Measurements from ENCODE around the gene ABCF2. TPM values are rescaled to one million over a fixed set of nuclear protein-coding genes. Genes with fewer than 3 reads are reported as not detected.

The ABCF2 gene
- polyA plus RNA-seq, 1 donor from 2014 or later: 34.2 TPM

DNA sequence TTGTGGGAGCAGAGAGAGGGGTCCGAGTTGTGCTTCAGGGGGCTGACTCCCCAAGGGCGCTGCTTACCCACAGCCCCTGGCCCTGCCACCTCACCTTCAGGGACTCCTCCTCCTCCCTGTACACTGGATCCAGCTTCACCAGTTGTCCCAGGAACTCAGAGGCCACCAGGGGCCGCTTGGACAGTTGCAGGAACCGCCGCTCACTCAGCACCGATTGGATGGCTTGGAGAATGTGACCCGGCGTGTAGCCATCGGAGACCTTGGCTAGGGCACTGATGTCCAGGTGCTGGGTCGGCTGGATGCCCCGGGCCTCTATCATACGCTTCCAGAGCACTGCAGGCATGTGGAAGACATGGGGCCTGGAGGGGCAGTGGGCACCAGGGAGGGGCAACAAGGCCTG is 35.5 kb downstream of the ABCF2 start:
- no peak overlapping the region for H3K27ac Mint-ChIP-seq
- peaks cover 0 to 6% (median 0%) of the 10 kb centered on the region in 3 donors for H3K4me1 Mint-ChIP-seq
- peaks cover 14% of the 10 kb centered on the region for H3K27me3 Mint-ChIP-seq
- H3K36me3 Mint-ChIP-seq: no peaks in the 10 kb centered on the region
- peaks cover 0 to 2% (median 0%) of the 10 kb centered on the region in 3 donors for H3K9me3 Mint-ChIP-seq
- no peak overlapping the region for H3K4me3 Mint-ChIP-seq

DNA sequence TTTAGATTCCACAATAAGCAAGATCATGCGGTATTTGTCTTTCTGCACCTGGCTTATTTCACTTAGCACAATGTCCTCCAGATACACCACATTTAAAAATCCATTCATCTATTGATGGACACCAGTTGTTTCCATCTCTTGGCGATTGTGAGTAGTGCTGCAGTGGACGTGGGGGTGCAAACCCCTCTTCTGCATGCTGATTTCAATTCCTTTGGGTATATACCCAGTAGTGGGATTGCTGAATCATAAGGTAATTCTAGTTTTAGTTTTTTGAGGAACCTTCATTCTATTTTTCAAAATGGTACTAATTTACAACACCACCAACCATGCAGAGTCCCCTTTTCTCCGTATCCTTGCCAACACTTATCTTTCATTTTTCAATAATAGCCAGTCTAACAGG is 38.0 kb downstream of the ABCF2 start:
- H3K4me3 Mint-ChIP-seq: no peak overlapping the region
- H3K27ac Mint-ChIP-seq: no peak overlapping the region
- no peaks in the 10 kb centered on the region for H3K36me3 Mint-ChIP-seq
- peaks cover 0 to 2% (median 0%) of the 10 kb centered on the region in 3 donors for H3K9me3 Mint-ChIP-seq
- H3K27me3 Mint-ChIP-seq: peaks cover 9% of the 10 kb centered on the region
- peaks cover 0 to 6% (median 0%) of the 10 kb centered on the region in 3 donors for H3K4me1 Mint-ChIP-seq

DNA sequence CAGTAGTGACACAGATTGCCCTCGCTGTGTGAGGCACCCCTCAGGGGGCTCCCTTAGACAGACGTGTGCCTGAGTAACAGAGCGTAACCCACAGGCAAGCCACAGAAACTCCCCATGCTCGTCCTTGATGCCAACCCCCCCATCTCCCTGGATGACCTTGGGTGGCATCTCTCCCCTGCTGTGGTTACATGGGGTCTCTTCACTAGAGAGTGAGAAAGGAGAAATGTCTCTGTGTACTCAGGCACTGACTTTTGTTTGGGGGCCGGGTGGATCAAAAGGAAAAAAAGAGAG is 38.8 kb downstream of the ABCF2 start:
- no peak overlapping the region for H3K4me3 Mint-ChIP-seq
- peaks cover 0 to 6% (median 0%) of the 10 kb centered on the region in 3 donors for H3K4me1 Mint-ChIP-seq
- peaks cover 10% of the 10 kb centered on the region for H3K27me3 Mint-ChIP-seq
- peaks cover 0 to 2% (median 0%) of the 10 kb centered on the region in 3 donors for H3K9me3 Mint-ChIP-seq
- H3K36me3 Mint-ChIP-seq: no peaks in the 10 kb centered on the region
- no peak overlapping the region for H3K27ac Mint-ChIP-seq

DNA sequence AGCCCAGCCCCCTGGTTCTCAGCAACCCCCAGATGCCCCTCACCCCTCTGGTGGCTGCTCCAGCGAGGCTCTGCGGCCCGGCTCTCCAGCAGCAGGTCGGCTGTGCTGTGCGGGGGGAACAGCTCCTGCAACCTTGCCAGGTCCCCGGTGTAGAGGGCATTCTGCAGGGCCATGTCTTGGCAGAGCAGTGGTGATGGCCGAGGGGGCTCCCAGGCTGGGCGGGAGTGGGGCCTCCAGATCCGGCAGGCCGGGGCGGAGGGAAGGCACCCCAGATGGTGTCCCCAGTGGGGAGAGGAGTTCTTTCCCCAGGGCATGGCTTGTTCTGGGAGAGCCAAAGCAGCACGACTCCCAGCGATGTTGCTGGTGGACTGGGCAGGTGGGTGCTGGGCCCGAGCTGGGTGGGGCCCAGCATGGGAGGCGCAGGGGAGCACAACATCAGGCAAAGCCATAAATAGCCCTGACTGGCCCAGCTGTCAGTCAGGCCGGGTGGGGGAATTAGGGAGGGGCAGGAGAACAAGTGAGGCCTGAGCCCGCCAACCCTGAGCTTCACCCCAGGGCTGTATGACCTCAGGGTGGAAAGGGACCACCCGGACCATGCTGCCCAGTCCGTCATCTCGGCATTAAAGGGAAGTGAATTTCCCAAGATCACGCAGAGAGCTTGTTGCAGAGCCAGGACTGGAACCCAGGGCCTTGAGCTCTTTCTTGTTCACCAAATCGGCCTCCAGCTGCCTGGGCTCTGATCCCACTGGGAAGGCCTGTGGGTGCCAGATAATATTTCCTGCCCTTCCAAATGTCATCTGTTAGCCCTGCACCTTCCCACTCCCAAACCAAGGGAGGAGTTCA is 39.4 kb downstream of the ABCF2 start:
- Mint-ChIP-seq H3K9me3 (peaks cover 0 to 2% (median 0%) of the 10 kb centered on the region in 3 donors), H3K27ac (peak overlapping the region in 1 of 3 donors; percentile 31), H3K4me1 (peaks cover 0 to 6% (median 0%) of the 10 kb centered on the region in 3 donors), H3K27me3 (peaks cover 10% of the 10 kb centered on the region), H3K4me3 (no peak overlapping the region), H3K36me3 (no peaks in the 10 kb centered on the region)

DNA sequence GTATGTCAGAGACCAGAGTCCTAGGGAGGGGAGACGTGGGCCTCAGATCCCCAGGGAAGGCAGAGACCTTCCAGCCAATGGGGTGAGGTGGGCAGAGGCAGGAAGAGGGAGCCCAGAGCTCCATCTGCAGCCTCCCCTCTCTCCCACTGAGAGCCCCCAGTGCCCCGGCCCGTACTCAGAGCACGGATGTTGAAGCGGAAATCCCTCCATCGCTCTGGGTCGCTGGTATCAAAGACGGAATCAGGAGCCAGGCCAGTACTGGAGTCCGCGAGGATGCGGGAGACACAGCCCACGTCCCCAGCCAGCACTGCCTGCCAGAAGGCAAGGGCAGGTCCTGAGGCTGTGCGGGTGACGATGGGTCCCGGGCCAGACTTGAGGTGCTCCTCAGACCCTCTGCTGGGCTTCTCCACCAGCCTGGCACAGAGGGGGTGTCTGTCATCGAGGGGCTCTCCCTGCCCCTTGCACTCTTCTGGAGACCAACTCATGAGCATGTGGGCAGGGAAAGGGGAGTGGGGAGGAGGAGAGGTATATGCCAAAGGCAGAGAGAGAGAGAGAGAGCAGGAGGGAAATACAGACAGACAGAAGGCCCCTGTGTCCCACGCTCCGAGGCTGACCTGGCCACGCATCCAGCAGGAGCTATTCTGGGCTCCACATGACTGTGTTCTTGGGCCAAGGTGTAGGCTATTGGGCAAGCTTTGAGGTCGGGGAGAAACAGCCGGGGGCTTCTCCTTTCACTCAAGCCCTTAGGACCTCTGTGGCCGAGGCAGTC is 40.2 kb downstream of the ABCF2 start, which contains the start of gene ASB10:
ASB10 (minus strand) TSS at position 611 of the 769 bp plus-strand sequence; CDS start at position 491, 120 bp downstream.
- Mint-ChIP-seq H3K27ac (peak within 1 kb of the TSS in 1 of 3 donors; percentile 31), H3K4me3 (peak within 1 kb of the TSS in 1 of 4 donors; percentile 12), H3K4me1 (peaks cover 0 to 6% (median 0%) of the 10 kb centered on the region in 3 donors), H3K9me3 (peaks cover 0 to 2% (median 0%) of the 10 kb centered on the region in 3 donors), H3K27me3 (peaks cover 11% of the 10 kb centered on the region), H3K36me3 (no peaks in the 10 kb centered on the region)

DNA sequence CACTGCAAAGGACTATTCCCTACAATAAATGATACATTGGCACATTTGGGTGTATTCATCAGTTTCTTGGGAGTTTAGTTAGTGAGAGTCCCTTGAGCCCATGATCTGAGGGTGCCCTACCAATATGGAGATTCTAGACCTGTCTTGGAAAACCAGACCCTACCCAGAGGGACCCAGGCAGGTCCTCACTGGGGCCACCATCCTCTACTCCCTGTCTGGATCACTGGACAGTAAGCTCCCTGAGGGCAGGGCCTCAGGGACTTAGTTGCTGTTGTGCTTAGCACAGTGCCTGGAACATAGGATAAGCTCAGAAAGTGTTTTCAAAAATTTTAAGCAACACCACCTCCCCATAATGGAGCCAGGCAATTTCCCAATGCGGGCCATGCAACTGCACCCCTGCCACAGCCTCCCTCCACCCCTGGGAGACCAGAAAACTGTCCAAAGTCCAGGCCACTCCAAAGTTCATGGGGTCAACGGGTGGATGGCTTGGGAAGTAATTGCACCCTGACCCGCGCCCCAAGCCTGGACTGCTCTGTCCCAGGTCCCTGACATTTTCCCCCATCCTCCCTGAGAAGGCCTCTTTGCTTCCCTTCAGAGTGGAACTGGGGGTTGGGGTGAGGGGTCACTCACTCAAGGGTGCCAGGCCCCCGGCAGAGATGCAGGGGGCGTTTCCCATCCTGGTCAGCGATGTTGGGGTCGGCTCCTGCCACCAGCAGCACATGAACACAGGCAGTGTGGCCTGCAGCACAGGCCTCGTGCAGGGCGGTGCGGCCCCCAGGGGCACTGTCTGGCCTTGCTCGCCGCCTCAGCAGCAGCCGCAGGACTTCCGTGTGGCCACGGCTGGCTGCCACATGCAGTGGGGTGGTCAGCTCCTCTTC is 41.0 kb downstream of the ABCF2 start:
- Mint-ChIP-seq H3K36me3 (no peaks in the 10 kb centered on the region), H3K4me1 (peaks cover 0 to 6% (median 0%) of the 10 kb centered on the region in 3 donors), H3K27ac (no peak overlapping the region), H3K9me3 (peaks cover 0 to 2% (median 0%) of the 10 kb centered on the region in 3 donors), H3K4me3 (no peak overlapping the region), H3K27me3 (peaks cover 14% of the 10 kb centered on the region)

DNA sequence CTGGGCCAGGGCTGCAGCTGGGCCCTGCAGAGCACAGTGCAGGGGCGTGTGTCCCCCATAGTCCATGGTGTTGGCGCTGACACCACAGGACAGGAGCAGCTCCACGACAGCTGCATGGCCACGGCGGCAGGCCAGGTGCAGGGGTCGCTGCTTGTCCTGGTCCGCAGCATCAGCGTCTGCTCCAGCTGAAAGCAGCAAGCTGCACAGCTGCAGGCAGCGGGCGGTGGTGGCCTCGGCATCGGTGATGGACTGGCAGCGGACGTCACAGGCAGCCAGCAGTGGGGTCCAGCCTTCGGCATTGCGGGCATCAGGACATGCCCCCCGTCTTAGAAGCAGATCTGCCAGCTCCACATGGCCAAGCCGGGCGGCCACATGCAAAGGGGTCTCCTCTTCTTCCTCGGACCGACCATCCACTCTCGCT is 46.0 kb downstream of the ABCF2 start:
- no peaks in the 10 kb centered on the region for H3K4me1 Mint-ChIP-seq

DNA sequence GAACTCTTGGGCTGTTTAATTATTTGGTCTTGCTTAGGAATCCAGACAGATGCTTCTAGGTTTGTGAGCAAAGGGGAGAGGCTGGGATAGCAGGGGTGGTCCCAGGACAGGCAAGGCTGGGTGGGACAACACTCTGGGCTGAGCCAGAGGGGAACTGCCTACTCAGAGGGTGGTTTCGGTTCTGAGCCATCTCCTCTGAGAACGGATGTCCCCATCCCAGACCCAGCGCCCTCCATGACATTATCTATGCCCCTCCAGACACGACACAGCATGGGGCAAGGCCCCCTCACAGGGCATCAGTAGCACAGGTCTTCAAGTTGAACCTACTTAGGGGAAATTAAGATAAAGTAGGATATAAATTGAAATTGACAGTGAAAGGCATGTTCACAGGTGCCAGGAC is 47.1 kb downstream of the ABCF2 start:
- Mint-ChIP-seq H3K36me3 (no peaks in the 10 kb centered on the region), H3K9me3 (no peaks in the 10 kb centered on the region), H3K27ac (no peak overlapping the region), H3K4me1 (no peaks in the 10 kb centered on the region), H3K27me3 (peaks cover 22% of the 10 kb centered on the region), H3K4me3 (no peak overlapping the region)

More for the DNA sequence above, 46.0 kb downstream of the ABCF2 start:
- H3K27ac Mint-ChIP-seq: no peak overlapping the region
- no peak overlapping the region for H3K4me3 Mint-ChIP-seq
- peaks cover 22% of the 10 kb centered on the region for H3K27me3 Mint-ChIP-seq
- H3K36me3 Mint-ChIP-seq: no peaks in the 10 kb centered on the region
- H3K9me3 Mint-ChIP-seq: no peaks in the 10 kb centered on the region

DNA sequence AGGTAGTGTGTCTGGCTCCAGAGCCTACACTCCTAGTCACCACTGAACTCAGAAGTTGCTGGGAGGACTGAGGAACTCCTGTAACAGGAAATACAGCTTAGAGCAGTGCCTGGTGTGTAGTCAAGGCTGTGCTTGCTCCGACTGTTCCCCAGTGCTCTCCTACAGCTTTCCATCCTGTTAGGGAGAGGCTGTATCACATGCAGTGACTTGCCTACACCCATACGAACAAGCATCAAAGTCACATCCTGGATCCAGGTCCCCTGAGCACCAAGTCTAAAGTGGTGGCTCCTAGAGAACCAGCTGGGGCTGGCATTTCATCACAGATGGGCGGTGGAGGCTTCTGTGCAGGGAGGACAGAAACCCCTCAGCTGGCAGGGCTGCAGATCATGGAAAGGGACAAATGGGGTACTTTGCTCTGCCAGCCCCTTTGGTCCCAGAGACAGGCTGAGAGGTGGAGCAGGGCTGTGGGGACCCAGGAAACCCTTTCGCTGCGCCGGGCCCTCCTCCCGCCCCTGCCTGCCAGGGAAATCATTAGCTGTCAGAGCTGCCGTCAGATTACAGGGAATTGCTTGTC is 47.6 kb downstream of the ABCF2 start:
- H3K36me3 Mint-ChIP-seq: no peaks in the 10 kb centered on the region
- H3K27me3 Mint-ChIP-seq: peaks cover 22% of the 10 kb centered on the region
- H3K4me1 Mint-ChIP-seq: no peaks in the 10 kb centered on the region
- H3K9me3 Mint-ChIP-seq: no peaks in the 10 kb centered on the region
- no peak overlapping the region for H3K27ac Mint-ChIP-seq
- no peak overlapping the region for H3K4me3 Mint-ChIP-seq

DNA sequence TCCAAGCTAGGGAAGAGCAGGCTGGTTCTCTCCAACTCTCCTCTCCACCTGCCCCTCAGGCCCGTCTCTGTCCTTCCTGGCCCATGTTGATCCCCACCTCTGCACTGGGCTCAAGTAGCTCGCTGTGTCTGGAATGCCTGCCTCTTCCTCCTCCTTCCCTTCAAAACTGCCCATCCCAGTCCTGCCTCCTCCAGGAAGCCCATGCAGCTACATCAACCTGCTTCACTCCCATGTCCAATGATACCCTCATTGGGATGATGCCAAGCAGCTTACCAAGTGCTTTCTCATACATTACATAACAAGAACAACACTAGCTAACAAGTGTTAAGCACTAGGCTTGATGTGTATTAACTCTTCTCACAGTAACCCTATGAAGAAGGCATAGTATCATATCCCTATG is 48.2 kb downstream of the ABCF2 start:
- Mint-ChIP-seq H3K9me3 (no peaks in the 10 kb centered on the region), H3K36me3 (no peaks in the 10 kb centered on the region), H3K4me3 (no peak overlapping the region), H3K27ac (no peak overlapping the region), H3K27me3 (peaks cover 22% of the 10 kb centered on the region), H3K4me1 (no peaks in the 10 kb centered on the region)

DNA sequence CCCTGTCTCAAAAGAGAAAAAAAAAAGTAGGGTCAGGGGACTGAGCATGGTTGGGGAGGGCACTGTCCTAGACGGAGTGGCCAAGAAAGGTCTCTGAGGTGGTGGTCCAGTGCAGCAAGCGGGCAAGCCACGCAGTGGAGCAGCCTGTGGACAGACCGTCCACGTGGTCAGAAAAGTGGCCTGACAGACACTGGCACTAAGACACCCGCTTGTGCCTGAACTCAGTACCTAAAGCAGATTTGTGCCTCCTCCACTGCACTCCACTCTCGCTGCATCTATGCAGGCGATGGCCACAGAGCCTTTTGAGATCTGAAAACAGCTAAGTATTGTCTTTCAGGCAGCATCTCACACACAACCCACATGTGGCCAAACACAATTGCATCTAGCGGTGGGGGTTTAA is 48.8 kb downstream of the ABCF2 start:
- Mint-ChIP-seq H3K4me3 (no peak overlapping the region), H3K27ac (no peak overlapping the region), H3K36me3 (no peaks in the 10 kb centered on the region), H3K9me3 (no peaks in the 10 kb centered on the region), H3K4me1 (no peaks in the 10 kb centered on the region), H3K27me3 (peaks cover 19% of the 10 kb centered on the region)

DNA sequence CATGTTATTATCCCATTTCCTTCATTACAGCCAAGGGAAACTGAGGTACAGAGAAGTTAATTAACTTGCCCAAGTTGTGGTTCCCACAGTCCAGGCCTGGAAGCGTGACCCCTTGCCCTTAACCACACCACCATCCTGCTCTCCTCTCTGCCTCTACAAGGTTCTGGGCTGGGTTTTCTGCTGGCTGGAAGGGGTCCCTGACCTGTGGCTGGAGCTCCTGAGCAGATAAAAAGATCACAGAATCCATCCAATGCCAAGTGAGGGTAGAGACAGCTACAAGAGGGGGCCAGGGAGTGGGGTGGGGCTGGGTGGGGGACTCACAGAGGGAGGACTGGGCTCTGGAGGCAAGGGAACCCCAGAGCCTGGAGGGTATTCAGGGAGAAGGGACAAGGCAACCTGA is 49.7 kb downstream of the ABCF2 start:
- Mint-ChIP-seq H3K27me3 (peaks cover 24% of the 10 kb centered on the region), H3K4me1 (peaks cover 0 to 5% (median 2%) of the 10 kb centered on the region in 3 donors), H3K4me3 (no peak overlapping the region), H3K9me3 (peaks cover 0 to 4% (median 0%) of the 10 kb centered on the region in 3 donors), H3K36me3 (peaks cover 2% of the 10 kb centered on the region), H3K27ac (no peak overlapping the region)

DNA sequence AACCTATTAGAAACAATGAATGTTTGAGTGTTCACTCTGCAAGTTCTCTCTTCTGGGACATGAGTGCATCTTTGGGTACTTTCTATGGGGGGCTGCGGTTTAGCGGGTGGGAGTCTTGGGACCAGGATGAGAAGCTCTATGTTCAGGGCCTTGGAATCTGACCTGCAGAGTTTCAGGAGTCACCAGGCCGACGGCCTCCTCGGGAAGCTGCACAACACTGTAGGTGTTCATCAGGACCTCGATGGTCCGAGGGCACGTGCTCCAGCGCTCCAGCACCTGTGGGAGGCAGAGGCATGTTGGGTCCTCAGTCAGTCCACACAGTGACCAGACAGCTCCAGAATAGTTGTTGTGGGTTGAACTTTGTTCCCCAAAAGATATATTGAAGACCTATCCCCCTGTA is 50.6 kb downstream of the ABCF2 start:
- Mint-ChIP-seq H3K4me1 (peaks cover 0 to 7% (median 2%) of the 10 kb centered on the region in 3 donors), H3K27ac (no peak overlapping the region), H3K36me3 (peaks cover 3% of the 10 kb centered on the region), H3K9me3 (peaks cover 0 to 4% (median 0%) of the 10 kb centered on the region in 3 donors), H3K4me3 (no peak overlapping the region), H3K27me3 (peaks cover 27% of the 10 kb centered on the region)

DNA sequence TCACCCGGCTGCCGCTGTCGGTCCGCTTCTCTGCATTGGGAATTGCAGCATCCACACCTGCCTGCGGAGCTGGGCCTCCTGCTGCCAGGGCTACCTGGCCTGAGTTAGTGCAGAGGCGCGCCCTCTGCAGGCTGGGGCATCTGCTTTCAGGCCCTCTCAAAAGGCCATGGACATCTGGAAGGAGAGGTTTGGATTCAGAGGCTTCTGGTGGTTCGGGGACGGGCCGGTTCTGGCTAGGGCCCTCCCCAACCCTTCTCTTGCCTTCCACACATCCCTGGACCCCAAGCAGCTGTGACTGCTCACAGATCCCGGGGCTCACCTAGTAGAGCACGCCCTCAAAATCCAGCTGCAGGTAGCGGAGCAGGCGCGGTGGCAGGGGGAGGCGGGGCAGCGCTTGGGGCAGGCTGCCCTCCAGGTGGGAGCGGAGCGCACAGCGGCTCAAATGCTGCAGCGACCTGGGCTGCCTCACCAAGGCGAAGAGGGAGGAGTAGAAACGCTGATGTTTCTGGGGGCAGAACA is 51.2 kb downstream of the ABCF2 start:
- peaks cover 3% of the 10 kb centered on the region for H3K36me3 Mint-ChIP-seq
- no peak overlapping the region for H3K4me3 Mint-ChIP-seq
- H3K9me3 Mint-ChIP-seq: peaks cover 0 to 4% (median 0%) of the 10 kb centered on the region in 3 donors
- no peak overlapping the region for H3K27ac Mint-ChIP-seq
- peaks cover 0 to 7% (median 2%) of the 10 kb centered on the region in 3 donors for H3K4me1 Mint-ChIP-seq
- H3K27me3 Mint-ChIP-seq: peaks cover 25% of the 10 kb centered on the region
